Measurements from ENCODE around the gene FNBP1L. TPM values are rescaled to one million over a fixed set of nuclear protein-coding genes. Genes with fewer than 3 reads are reported as not detected.
A peak's percentile ranks its signal among the peaks of the same experiment; 100 is the strongest.

FNBP1L gene
- total and polyA plus RNA-seq, 2 experiments from 2014 or later: 56.3 to 132 TPM

DNA sequence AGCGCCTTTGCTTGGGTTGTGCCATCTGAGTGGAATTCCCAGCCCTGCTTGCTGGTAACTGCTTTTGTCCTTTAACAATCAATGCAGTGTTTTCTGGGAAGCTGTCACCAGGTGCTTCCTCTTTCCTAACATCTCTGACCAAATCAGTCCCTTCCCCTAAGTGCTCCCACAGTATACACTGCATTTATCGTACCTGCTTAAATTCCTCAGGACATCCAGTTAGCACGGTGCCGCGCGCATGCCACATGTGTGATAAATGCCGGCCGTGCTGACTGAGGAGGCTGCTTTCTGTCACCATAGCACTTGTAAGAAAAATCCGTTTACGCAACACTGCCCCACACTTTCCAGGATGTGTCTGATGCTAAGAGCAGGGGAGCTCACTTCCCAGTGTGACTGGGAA lies 118.3 kb downstream of the FNBP1L start:
- no peaks in the 10 kb centered on the region for H3K4me1 Mint-ChIP-seq
- H3K9me3 Mint-ChIP-seq: no peaks in the 10 kb centered on the region
- Histone ChIP-seq H3K4me1 (ENCODE audit: insufficient read depth) (no peaks in the 10 kb centered on the region), H3K36me3 (ENCODE audit: insufficient read depth) (peaks cover 3% of the 10 kb centered on the region; the same call in 1 of the 2 replicates), H3K9me2 (ENCODE audit: insufficient read depth) (no peaks in the 10 kb centered on the region), H3K4me2 (no peak overlapping the region), H3K4me3 (no peak overlapping the region), H2AFZ (no peak overlapping the region), H3K27me3 (ENCODE audit: insufficient read depth) (no peaks in the 10 kb centered on the region), H3K27ac (ENCODE audit: low read depth) (0 out of 2 replicates have a peak overlapping the region, but pooled peaks have one; percentile 35), H4K20me1 (replicated peaks; ENCODE audit: insufficient read depth) (0 out of 2 replicates have a peak, but pooled peaks cover 8% of the 10 kb centered on the region), H3K79me2 (replicated peaks; ENCODE audit: insufficient read depth) (no peaks in the 10 kb centered on the region), H3F3A (replicated peaks; ENCODE audit: low read depth) (no peaks in the 10 kb centered on the region)
- peaks cover 5% of the 10 kb centered on the region for H3K27me3 Mint-ChIP-seq (ENCODE audit: insufficient read depth, low read depth, poor library complexity)
- TF ChIP-seq JUNB (IDR thresholded peaks at IDR 0.05; ENCODE audit: unreplicated experiment) (no peak), POLR2AphosphoS5 (IDR thresholded peaks at IDR 0.05; ENCODE audit: low read depth) (no peak), NANOG (IDR thresholded peaks at IDR 0.05; ENCODE audit: borderline replicate concordance) (no peak), CREB1 (CRISPR knock-in tag; IDR thresholded peaks at IDR 0.05; ENCODE audit: low read depth) (no peak), ETS1 (IDR thresholded peaks at IDR 0.05) (no peak)
- TF ChIP-seq, protein P1, sequence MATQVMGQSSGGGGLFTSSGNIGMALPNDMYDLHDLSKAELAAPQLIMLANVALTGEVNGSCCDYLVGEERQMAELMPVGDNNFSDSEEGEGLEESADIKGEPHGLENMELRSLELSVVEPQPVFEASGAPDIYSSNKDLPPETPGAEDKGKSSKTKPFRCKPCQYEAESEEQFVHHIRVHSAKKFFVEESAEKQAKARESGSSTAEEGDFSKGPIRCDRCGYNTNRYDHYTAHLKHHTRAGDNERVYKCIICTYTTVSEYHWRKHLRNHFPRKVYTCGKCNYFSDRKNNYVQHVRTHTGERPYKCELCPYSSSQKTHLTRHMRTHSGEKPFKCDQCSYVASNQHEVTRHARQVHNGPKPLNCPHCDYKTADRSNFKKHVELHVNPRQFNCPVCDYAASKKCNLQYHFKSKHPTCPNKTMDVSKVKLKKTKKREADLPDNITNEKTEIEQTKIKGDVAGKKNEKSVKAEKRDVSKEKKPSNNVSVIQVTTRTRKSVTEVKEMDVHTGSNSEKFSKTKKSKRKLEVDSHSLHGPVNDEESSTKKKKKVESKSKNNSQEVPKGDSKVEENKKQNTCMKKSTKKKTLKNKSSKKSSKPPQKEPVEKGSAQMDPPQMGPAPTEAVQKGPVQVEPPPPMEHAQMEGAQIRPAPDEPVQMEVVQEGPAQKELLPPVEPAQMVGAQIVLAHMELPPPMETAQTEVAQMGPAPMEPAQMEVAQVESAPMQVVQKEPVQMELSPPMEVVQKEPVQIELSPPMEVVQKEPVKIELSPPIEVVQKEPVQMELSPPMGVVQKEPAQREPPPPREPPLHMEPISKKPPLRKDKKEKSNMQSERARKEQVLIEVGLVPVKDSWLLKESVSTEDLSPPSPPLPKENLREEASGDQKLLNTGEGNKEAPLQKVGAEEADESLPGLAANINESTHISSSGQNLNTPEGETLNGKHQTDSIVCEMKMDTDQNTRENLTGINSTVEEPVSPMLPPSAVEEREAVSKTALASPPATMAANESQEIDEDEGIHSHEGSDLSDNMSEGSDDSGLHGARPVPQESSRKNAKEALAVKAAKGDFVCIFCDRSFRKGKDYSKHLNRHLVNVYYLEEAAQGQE (IDR thresholded peaks at IDR 0.05; ENCODE audit: unreplicated experiment): no peak
- ATAC-seq: no peak
- no peak for DNase-seq (ENCODE audit: low spot score)
- H3K4me3 Mint-ChIP-seq: no peak overlapping the region
- peaks cover 42% of the 10 kb centered on the region; the same call in 2 of the 3 replicates for H3K36me3 Mint-ChIP-seq (ENCODE audit: low read depth)
- H3K27ac Mint-ChIP-seq: no peak overlapping the region

- Histone ChIP-seq H3K27ac (ENCODE audit: low read depth) (0 out of 2 replicates have a peak overlapping the region, but pooled peaks have one; percentile 39), H2AFZ (no peak overlapping the region), H3K4me1 (ENCODE audit: insufficient read depth) (peaks cover 8% of the 10 kb centered on the region), H3K79me2 (replicated peaks; ENCODE audit: insufficient read depth) (no peaks in the 10 kb centered on the region), H3K36me3 (ENCODE audit: insufficient read depth) (no peaks in the 10 kb centered on the region; the same call in 1 of the 2 replicates), H3K4me2 (no peak overlapping the region), H4K20me1 (replicated peaks; ENCODE audit: insufficient read depth) (0 out of 2 replicates have a peak, but pooled peaks cover 8% of the 10 kb centered on the region), H3K4me3 (no peak overlapping the region), H3K27me3 (ENCODE audit: insufficient read depth) (no peaks in the 10 kb centered on the region), H3F3A (replicated peaks; ENCODE audit: low read depth) (no peaks in the 10 kb centered on the region), H3K9me2 (ENCODE audit: insufficient read depth) (no peaks in the 10 kb centered on the region)
- Mint-ChIP-seq H3K27me3 (ENCODE audit: insufficient read depth, low read depth, poor library complexity) (peaks cover 5% of the 10 kb centered on the region), H3K27ac (no peak overlapping the region; the same call in 1 of the 2 replicates), H3K4me1 (peaks cover 10% of the 10 kb centered on the region), H3K9me3 (no peaks in the 10 kb centered on the region), H3K4me3 (no peak overlapping the region), H3K36me3 (ENCODE audit: low read depth) (peaks cover 33% of the 10 kb centered on the region; the same call in 2 of the 3 replicates)
- no peak for ATAC-seq
- DNase-seq (ENCODE audit: low spot score): no peak
- TF ChIP-seq ETS1 (IDR thresholded peaks at IDR 0.05) (no peak), ZNF331 (CRISPR knock-in tag; IDR thresholded peaks at IDR 0.05; ENCODE audit: low read depth) (no peak), STAT1 (IDR thresholded peaks at IDR 0.05; ENCODE audit: unreplicated experiment) (no peak), CTCF (conservative IDR thresholded peaks at IDR 0.05; ENCODE audit: low read depth in 2 of 2) (no peak), EZH2phosphoT487 (IDR thresholded peaks at IDR 0.05; ENCODE audit: unreplicated experiment) (no peak), JUNB (IDR thresholded peaks at IDR 0.05; ENCODE audit: unreplicated experiment) (no peak), NANOG (IDR thresholded peaks at IDR 0.05; ENCODE audit: borderline replicate concordance) (no peak), EZH2 (IDR thresholded peaks at IDR 0.05; ENCODE audit: low read depth, unreplicated experiment) (no peak), CREB1 (CRISPR knock-in tag; IDR thresholded peaks at IDR 0.05; ENCODE audit: low read depth) (no peak)
- TF ChIP-seq, protein P1 (IDR thresholded peaks at IDR 0.05; ENCODE audit: unreplicated experiment): no peak
Observed at GRCh38 chr1:93567255-93567918, 119.5 kb downstream of the FNBP1L start.
